ENCODE data around the gene HORMAD2.

HORMAD2 gene

DNA sequence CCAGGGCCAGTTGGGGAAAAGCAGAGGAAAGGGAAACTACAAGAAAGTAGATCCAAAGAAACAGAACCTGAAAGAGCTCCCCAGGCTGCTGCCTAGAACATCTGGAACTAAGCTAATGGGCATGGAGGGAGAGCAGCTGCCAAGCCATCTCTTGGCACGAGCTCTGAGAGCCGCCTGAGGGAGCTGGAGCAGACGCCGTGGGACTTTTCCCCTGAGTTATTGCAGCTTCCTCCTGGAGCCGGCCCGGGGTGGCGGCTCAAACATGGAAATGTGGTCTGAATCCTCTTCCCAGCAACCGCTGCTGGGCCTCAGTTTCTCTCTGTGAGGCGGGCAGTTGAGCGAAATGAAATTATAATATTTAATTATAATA is 124.5 kb downstream of the HORMAD2 start:
- Histone ChIP-seq H3K4me2 (ENCODE audit: insufficient read depth, low read length, poor library complexity, severe bottlenecking) (no peak overlapping the region), H3K4me1 (ENCODE audit: control insufficient read depth in 2 of 2, insufficient read depth in 1 of 2, low read depth in 1 of 2, low read length in 2 of 2) (peaks cover 21 to 24% of the 10 kb centered on the region in 2 donors), H4K8ac (ENCODE audit: low read depth, low read length) (no peak overlapping the region), H2BK15ac (ENCODE audit: low read length) (no peak overlapping the region), H3K9me3 (replicated peaks in 1 of 2; ENCODE audit: control insufficient read depth in 2 of 2, insufficient read depth in 1 of 2, low read depth in 1 of 2, low read length in 2 of 2) (no peaks in the 10 kb centered on the region), H2AFZ (ENCODE audit: low read length) (peak overlapping the region; percentile 18), H2BK12ac (ENCODE audit: low read length) (no peak overlapping the region), H3K23ac (ENCODE audit: low read depth, low read length, poor library complexity) (no peak overlapping the region), H3K79me1 (ENCODE audit: low read depth, low read length) (no peaks in the 10 kb centered on the region), H3K18ac (ENCODE audit: low read length) (no peak overlapping the region), H4K91ac (ENCODE audit: low read depth, low read length, poor library complexity) (no peak overlapping the region), H2BK5ac (ENCODE audit: low read length) (no peak overlapping the region), H3K4me3 (ENCODE audit: low read length in 2 of 2) (no peak overlapping the region), H3K27me3 (ENCODE audit: control insufficient read depth in 3 of 3, insufficient read depth in 3 of 3, low read depth in 1 of 3, low read length in 3 of 3) (no peaks in the 10 kb centered on the region), H3K14ac (ENCODE audit: low read length) (no peak overlapping the region), H2AK5ac (ENCODE audit: low read depth, low read length) (no peak overlapping the region), H2BK120ac (ENCODE audit: low read depth, low read length) (no peak overlapping the region), H3K9ac (ENCODE audit: low read depth, low read length, poor library complexity) (no peak overlapping the region), H3K36me3 (replicated peaks in 1 of 2; ENCODE audit: control insufficient read depth in 2 of 2, insufficient read depth in 2 of 2, low read length in 2 of 2) (no peaks in the 10 kb centered on the region), H3K4ac (ENCODE audit: low read length) (no peak overlapping the region), H3K27ac (replicated peaks; ENCODE audit: low read length) (no peak overlapping the region)
- no peak for DNase-seq (ENCODE audit: low spot score)
- WGBS, 2 donors (ENCODE audit: extremely low coverage in 2 of 2, insufficient read length in 2 of 2, insufficient replicate concordance in 1 of 2): no CpG with 5 or more reads among the region's 10 CpGs

DNA sequence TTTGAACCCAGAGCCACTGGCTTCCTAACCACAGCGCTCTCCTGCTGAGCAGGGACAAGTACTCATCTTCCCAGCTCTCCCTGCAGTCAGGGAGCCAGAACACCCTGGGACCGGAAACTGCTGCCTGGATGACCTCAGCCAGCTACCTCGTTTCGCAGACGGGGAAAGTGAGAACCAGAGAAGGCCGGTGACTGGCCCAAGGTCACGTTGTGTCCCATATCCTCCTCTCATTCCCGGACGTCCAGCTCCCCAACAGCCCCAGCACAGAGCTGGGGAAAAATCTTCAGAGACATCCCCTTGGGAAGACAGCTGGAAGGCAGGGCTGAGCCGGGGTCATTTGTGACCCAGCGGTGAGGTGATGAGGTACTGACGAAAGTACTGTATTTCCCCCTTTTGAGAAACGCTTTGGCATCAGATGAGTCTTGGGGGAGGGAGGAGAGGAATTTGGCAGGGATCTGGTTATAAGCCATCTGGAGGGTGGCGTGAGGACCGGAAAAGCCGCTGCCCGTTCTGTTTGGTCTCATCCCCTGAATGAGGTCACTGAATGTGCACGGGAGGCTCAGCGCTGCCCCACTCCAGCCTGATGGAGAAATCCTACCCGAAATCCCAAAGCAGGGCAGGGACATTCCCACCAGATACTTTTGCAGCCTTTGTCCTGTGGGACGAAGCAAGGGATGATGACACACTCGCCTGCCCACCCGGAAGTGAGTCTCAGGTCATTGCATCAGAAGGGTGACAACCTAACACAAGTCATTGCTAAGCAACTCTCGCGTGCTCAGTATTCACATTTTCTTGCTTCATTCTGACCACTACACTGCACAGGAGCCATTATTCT is 125.2 kb downstream of the HORMAD2 start:
- H2AFZ ChIP-seq (ENCODE audit: low read length): peak overlapping the region; percentile 65
- H2BK15ac ChIP-seq (ENCODE audit: low read length): peak overlapping the region; percentile 69
- H2AK5ac ChIP-seq (ENCODE audit: low read depth, low read length): peak overlapping the region; percentile 92
- no peaks in the 10 kb centered on the region for H3K79me1 ChIP-seq (ENCODE audit: low read depth, low read length)
- peaks cover 23 to 26% of the 10 kb centered on the region in 2 donors for H3K4me1 ChIP-seq (ENCODE audit: control insufficient read depth in 2 of 2, insufficient read depth in 1 of 2, low read depth in 1 of 2, low read length in 2 of 2)
- no peak overlapping the region for H2BK120ac ChIP-seq (ENCODE audit: low read depth, low read length)
- no peak overlapping the region for H4K8ac ChIP-seq (ENCODE audit: low read depth, low read length)
- DNase-seq (ENCODE audit: low spot score): no peak
- no peaks in the 10 kb centered on the region for H3K9me3 ChIP-seq (replicated peaks in 1 of 2; ENCODE audit: control insufficient read depth in 2 of 2, insufficient read depth in 1 of 2, low read depth in 1 of 2, low read length in 2 of 2)
- H3K4ac ChIP-seq (ENCODE audit: low read length): no peak overlapping the region
- no peak overlapping the region for H3K14ac ChIP-seq (ENCODE audit: low read length)
- no peaks in the 10 kb centered on the region for H3K36me3 ChIP-seq (replicated peaks in 1 of 2; ENCODE audit: control insufficient read depth in 2 of 2, insufficient read depth in 2 of 2, low read length in 2 of 2)
- no peak overlapping the region for H2BK12ac ChIP-seq (ENCODE audit: low read length)
- no peak overlapping the region for H3K18ac ChIP-seq (ENCODE audit: low read length)
- no CpG with 5 or more reads among the region's 25 CpGs for WGBS, 2 donors (ENCODE audit: extremely low coverage in 2 of 2, insufficient read length in 2 of 2, insufficient replicate concordance in 1 of 2)
- H4K91ac ChIP-seq (ENCODE audit: low read depth, low read length, poor library complexity): no peak overlapping the region
- no peak overlapping the region for H3K4me3 ChIP-seq (ENCODE audit: low read length in 2 of 2)
- H3K23ac ChIP-seq (ENCODE audit: low read depth, low read length, poor library complexity): no peak overlapping the region
- no peak overlapping the region for H3K9ac ChIP-seq (ENCODE audit: low read depth, low read length, poor library complexity)
- no peak overlapping the region for H3K27ac ChIP-seq (replicated peaks; ENCODE audit: low read length)
- H3K27me3 ChIP-seq (ENCODE audit: control insufficient read depth in 3 of 3, insufficient read depth in 3 of 3, low read depth in 1 of 3, low read length in 3 of 3): no peaks in the 10 kb centered on the region
- H3K4me2 ChIP-seq (ENCODE audit: insufficient read depth, low read length, poor library complexity, severe bottlenecking): no peak overlapping the region
- H2BK5ac ChIP-seq (ENCODE audit: low read length): peak overlapping the region; percentile 35

DNA sequence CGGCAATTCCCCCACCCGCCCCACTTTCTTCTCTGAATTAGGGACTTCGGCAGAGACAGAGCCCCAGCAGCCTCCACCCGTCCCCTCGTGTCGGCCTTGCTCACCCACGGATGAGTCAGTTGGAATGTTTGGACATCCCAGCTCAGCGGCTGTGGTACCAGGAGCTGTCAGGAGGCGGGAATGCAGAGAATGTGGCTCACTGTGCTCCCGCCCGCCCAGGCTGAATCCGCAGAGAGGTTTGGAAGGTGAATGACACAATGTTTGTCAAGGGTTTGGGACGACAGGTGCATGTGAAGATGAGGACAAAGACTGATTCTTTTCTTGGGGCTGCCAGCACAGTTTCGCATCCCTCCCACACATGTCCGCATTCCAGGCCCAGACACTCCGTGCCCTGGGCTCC is 126.7 kb downstream of the HORMAD2 start:
- Histone ChIP-seq H4K91ac (ENCODE audit: low read depth, low read length, poor library complexity) (no peak overlapping the region), H3K9me3 (replicated peaks in 1 of 2; ENCODE audit: control insufficient read depth in 2 of 2, insufficient read depth in 1 of 2, low read depth in 1 of 2, low read length in 2 of 2) (no peaks in the 10 kb centered on the region), H3K4me2 (ENCODE audit: insufficient read depth, low read length, poor library complexity, severe bottlenecking) (no peak overlapping the region), H3K23ac (ENCODE audit: low read depth, low read length, poor library complexity) (no peak overlapping the region), H3K4me3 (ENCODE audit: low read length in 2 of 2) (no peak overlapping the region), H3K4ac (ENCODE audit: low read length) (no peak overlapping the region), H3K9ac (ENCODE audit: low read depth, low read length, poor library complexity) (no peak overlapping the region), H2BK15ac (ENCODE audit: low read length) (no peak overlapping the region), H2AK5ac (ENCODE audit: low read depth, low read length) (no peak overlapping the region), H4K8ac (ENCODE audit: low read depth, low read length) (no peak overlapping the region), H3K4me1 (ENCODE audit: control insufficient read depth in 2 of 2, insufficient read depth in 1 of 2, low read depth in 1 of 2, low read length in 2 of 2) (peaks cover 23 to 28% of the 10 kb centered on the region in 2 donors), H2BK5ac (ENCODE audit: low read length) (no peak overlapping the region), H3K27ac (replicated peaks; ENCODE audit: low read length) (peak overlapping the region; percentile 58), H3K36me3 (replicated peaks in 1 of 2; ENCODE audit: control insufficient read depth in 2 of 2, insufficient read depth in 2 of 2, low read length in 2 of 2) (no peaks in the 10 kb centered on the region), H3K18ac (ENCODE audit: low read length) (peak overlapping the region; percentile 55), H2AFZ (ENCODE audit: low read length) (peak overlapping the region; percentile 60), H3K79me1 (ENCODE audit: low read depth, low read length) (no peaks in the 10 kb centered on the region), H3K27me3 (ENCODE audit: control insufficient read depth in 3 of 3, insufficient read depth in 3 of 3, low read depth in 1 of 3, low read length in 3 of 3) (no peaks in the 10 kb centered on the region), H2BK120ac (ENCODE audit: low read depth, low read length) (no peak overlapping the region), H3K14ac (ENCODE audit: low read length) (no peak overlapping the region), H2BK12ac (ENCODE audit: low read length) (no peak overlapping the region)
- no CpG with 5 or more reads among the region's 16 CpGs for WGBS, 2 donors (ENCODE audit: extremely low coverage in 2 of 2, insufficient read length in 2 of 2, insufficient replicate concordance in 1 of 2)
- DNase-seq (ENCODE audit: low spot score): peak; percentile 51

DNA sequence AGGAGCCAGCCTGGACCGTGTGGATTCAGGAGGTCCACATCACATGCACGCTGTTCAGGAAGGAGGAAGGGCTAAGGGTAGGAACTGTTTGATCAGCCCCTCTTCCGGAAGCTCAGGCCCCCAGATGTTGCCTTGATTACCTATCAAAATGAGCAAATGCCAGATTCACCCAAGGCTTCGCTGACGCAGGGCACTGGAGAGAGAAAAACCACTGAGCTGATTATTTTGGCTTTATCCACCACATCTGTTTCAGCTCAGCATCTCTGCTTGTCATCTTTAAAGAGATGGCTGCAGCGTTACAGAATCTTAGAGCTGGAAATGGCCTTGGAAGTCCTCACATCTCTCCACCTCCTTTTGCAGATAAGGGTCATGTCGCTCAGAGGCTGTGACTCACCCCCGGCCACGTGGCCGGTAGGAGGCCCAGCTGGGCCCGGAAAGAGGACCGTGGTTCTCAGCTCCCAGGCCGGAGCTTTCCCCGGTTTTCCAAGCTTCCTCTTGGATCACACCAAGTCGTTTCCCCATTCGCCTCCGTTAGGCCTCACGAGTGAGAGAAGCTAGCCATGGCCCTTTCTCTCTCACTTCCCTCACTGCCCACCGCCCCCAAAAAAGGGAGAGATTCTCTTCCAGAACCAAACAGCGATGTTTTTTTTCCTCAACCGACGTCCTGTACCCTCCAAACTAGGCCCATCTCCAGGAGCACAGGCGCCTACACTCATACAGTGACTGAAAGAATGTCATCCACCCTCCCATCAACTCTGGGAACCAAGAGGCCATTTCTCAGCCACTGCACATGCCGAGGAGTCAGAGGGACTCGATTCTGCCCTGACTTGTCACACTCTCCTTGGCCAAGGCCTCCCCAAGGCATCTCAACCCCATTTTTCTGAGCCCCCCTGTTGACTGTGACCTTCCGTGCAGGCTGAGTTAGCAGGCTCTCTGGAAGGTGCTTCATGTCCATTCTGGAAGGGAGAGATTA is 128.7 kb downstream of the HORMAD2 start:
- no peak overlapping the region for H4K8ac ChIP-seq (ENCODE audit: low read depth, low read length)
- DNase-seq (ENCODE audit: low spot score): no peak
- H3K4me3 ChIP-seq (ENCODE audit: low read length in 2 of 2): no peak overlapping the region
- peak overlapping the region; percentile 14 for H2BK12ac ChIP-seq (ENCODE audit: low read length)
- H3K4me2 ChIP-seq (ENCODE audit: insufficient read depth, low read length, poor library complexity, severe bottlenecking): no peak overlapping the region
- no peak overlapping the region for H3K18ac ChIP-seq (ENCODE audit: low read length)
- H3K36me3 ChIP-seq (replicated peaks in 1 of 2; ENCODE audit: control insufficient read depth in 2 of 2, insufficient read depth in 2 of 2, low read length in 2 of 2): no peaks in the 10 kb centered on the region
- no peaks in the 10 kb centered on the region for H3K79me1 ChIP-seq (ENCODE audit: low read depth, low read length)
- H3K9me3 ChIP-seq (replicated peaks in 1 of 2; ENCODE audit: control insufficient read depth in 2 of 2, insufficient read depth in 1 of 2, low read depth in 1 of 2, low read length in 2 of 2): no peaks in the 10 kb centered on the region
- no peak overlapping the region for H2BK15ac ChIP-seq (ENCODE audit: low read length)
- no peak overlapping the region for H3K14ac ChIP-seq (ENCODE audit: low read length)
- peak overlapping the region; percentile 82 for H2AFZ ChIP-seq (ENCODE audit: low read length)
- no peak overlapping the region for H3K4ac ChIP-seq (ENCODE audit: low read length)
- no peak overlapping the region for H3K27ac ChIP-seq (replicated peaks; ENCODE audit: low read length)
- H3K9ac ChIP-seq (ENCODE audit: low read depth, low read length, poor library complexity): no peak overlapping the region
- H3K23ac ChIP-seq (ENCODE audit: low read depth, low read length, poor library complexity): no peak overlapping the region
- H2AK5ac ChIP-seq (ENCODE audit: low read depth, low read length): no peak overlapping the region
- no peak overlapping the region for H2BK120ac ChIP-seq (ENCODE audit: low read depth, low read length)
- H4K91ac ChIP-seq (ENCODE audit: low read depth, low read length, poor library complexity): no peak overlapping the region
- H3K4me1 ChIP-seq (ENCODE audit: control insufficient read depth in 2 of 2, insufficient read depth in 1 of 2, low read depth in 1 of 2, low read length in 2 of 2): peaks cover 19 to 28% of the 10 kb centered on the region in 2 donors
- H2BK5ac ChIP-seq (ENCODE audit: low read length): peak overlapping the region; percentile 3
- WGBS, 2 donors (ENCODE audit: extremely low coverage in 2 of 2, insufficient read length in 2 of 2, insufficient replicate concordance in 1 of 2): no CpG with 5 or more reads among the region's 26 CpGs
- H3K27me3 ChIP-seq (ENCODE audit: control insufficient read depth in 3 of 3, insufficient read depth in 3 of 3, low read depth in 1 of 3, low read length in 3 of 3): no peaks in the 10 kb centered on the region
